ENCODE measurements around the gene TSGA10IP.

Gene TSGA10IP

GRCh38 chr11:65918211-65919140 lies 26.8 kb upstream of the TSGA10IP start, which contains the start of gene C11orf68:
C11orf68 (minus strand) TSS chr11:65919062; CDS start chr11:65919031, 31 bp downstream.
- no peak for DNase-seq

GRCh38 chr11:65919141-65919572 lies 26.1 kb upstream of the TSGA10IP start, which contains the start of gene DRAP1:
DRAP1 (plus strand) TSS chr11:65919426; CDS start chr11:65919502, 76 bp downstream.
- peak; percentile 98 to 99 for DNase-seq

- peak in 1 of 2 donors; percentile 67 for DNase-seq
Measured at GRCh38 chr11:65919573-65920371, 25.5 kb upstream of the TSGA10IP start.

GRCh38 chr11:65920372-65920802 lies 24.9 kb upstream of the TSGA10IP start:
- no peak for DNase-seq

GRCh38 chr11:65921033-65921555 lies 24.2 kb upstream of the TSGA10IP start:
- no peak for DNase-seq

GRCh38 chr11:65921876-65922275 lies 23.4 kb upstream of the TSGA10IP start:
- DNase-seq: no peak

- DNase-seq: no peak
Measured at GRCh38 chr11:65922565-65922964, 22.7 kb upstream of the TSGA10IP start.

- no peak for DNase-seq
Measured at GRCh38 chr11:65925397-65925796, 19.9 kb upstream of the TSGA10IP start.

GRCh38 chr11:65927904-65928397 lies 17.3 kb upstream of the TSGA10IP start:
- peak; percentile 71 to 73 for DNase-seq

GRCh38 chr11:65928667-65929066 lies 16.6 kb upstream of the TSGA10IP start:
- DNase-seq: no peak

- no peak for DNase-seq
Measured at GRCh38 chr11:65931773-65932557, 13.3 kb upstream of the TSGA10IP start.

- no peak for DNase-seq
Measured at GRCh38 chr11:65932558-65932919, 12.7 kb upstream of the TSGA10IP start.

GRCh38 chr11:65934014-65934413 lies 11.3 kb upstream of the TSGA10IP start:
- no peak for DNase-seq

- no peak for DNase-seq
Measured at GRCh38 chr11:65937766-65938165, 7.5 kb upstream of the TSGA10IP start.

- DNase-seq: no peak
Measured at GRCh38 chr11:65941720-65942310, 3.5 kb upstream of the TSGA10IP start.

- no peak for DNase-seq
Measured at GRCh38 chr11:65942531-65942930, 2.7 kb upstream of the TSGA10IP start.

- no peak for DNase-seq
Measured at GRCh38 chr11:65944191-65944590, 1.1 kb upstream of the TSGA10IP start.

GRCh38 chr11:65944767-65945166 lies 513 bp upstream of the TSGA10IP start:
- DNase-seq: no peak

GRCh38 chr11:65945941-65946558 lies 770 bp downstream of the TSGA10IP start:
- DNase-seq: no peak

GRCh38 chr11:65946655-65947054 lies 1.4 kb downstream of the TSGA10IP start:
- no peak for DNase-seq

GRCh38 chr11:65947133-65947532 lies 1.9 kb downstream of the TSGA10IP start:
- DNase-seq: no peak

Measured in stimulated activated CD4-positive, alpha-beta T cell treated with anti-CD3 and anti-CD28 coated beads, Interleukin-2, amount 100 ng/mL, for 24 hours (primary cell).